ENCODE results near the gene C1QTNF9. TPM values are rescaled to one million over a fixed set of nuclear protein-coding genes. Genes with fewer than 3 reads are reported as not detected.

Gene C1QTNF9
- total and polyA plus RNA-seq, 2 of the 8 experiments (the other 6 are each of a cell fraction or from before 2014, with no cell fraction given) = not detected

DNA sequence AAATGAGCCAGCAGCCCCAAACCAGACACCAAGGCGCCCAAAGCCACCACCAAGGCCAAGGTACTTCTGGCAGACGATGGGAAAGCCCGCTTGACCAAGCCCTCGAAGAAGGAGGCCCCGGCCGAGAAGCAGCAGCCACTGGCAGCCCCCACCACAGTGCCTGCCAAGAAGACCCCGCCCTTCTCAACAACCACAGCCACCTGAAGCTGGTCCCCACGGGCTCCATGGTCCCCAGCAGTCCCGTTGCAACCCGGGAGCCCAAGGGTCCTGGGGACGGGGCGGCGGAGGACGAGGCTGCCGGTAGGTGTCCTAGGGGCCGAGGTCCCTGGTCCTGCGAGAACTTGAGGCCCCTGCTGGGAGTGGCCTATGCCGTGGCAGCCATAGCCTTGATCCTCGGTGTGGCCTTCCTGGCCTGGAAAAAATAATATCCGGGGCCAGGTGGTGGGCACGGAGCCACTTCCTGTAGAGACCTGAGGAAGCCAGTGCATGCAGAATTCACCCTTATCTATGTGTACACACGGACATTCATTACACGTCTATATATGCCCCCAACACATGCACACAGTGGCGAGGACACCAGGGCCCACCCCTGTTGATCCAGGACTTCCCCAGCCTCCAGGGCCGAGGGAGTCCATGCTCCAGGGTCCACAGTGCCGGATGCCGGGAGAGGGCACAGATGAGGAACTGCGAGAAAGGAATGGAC, 13.8 kb downstream of the C1QTNF9 start (continued):
- TF ChIP-seq, protein P1, sequence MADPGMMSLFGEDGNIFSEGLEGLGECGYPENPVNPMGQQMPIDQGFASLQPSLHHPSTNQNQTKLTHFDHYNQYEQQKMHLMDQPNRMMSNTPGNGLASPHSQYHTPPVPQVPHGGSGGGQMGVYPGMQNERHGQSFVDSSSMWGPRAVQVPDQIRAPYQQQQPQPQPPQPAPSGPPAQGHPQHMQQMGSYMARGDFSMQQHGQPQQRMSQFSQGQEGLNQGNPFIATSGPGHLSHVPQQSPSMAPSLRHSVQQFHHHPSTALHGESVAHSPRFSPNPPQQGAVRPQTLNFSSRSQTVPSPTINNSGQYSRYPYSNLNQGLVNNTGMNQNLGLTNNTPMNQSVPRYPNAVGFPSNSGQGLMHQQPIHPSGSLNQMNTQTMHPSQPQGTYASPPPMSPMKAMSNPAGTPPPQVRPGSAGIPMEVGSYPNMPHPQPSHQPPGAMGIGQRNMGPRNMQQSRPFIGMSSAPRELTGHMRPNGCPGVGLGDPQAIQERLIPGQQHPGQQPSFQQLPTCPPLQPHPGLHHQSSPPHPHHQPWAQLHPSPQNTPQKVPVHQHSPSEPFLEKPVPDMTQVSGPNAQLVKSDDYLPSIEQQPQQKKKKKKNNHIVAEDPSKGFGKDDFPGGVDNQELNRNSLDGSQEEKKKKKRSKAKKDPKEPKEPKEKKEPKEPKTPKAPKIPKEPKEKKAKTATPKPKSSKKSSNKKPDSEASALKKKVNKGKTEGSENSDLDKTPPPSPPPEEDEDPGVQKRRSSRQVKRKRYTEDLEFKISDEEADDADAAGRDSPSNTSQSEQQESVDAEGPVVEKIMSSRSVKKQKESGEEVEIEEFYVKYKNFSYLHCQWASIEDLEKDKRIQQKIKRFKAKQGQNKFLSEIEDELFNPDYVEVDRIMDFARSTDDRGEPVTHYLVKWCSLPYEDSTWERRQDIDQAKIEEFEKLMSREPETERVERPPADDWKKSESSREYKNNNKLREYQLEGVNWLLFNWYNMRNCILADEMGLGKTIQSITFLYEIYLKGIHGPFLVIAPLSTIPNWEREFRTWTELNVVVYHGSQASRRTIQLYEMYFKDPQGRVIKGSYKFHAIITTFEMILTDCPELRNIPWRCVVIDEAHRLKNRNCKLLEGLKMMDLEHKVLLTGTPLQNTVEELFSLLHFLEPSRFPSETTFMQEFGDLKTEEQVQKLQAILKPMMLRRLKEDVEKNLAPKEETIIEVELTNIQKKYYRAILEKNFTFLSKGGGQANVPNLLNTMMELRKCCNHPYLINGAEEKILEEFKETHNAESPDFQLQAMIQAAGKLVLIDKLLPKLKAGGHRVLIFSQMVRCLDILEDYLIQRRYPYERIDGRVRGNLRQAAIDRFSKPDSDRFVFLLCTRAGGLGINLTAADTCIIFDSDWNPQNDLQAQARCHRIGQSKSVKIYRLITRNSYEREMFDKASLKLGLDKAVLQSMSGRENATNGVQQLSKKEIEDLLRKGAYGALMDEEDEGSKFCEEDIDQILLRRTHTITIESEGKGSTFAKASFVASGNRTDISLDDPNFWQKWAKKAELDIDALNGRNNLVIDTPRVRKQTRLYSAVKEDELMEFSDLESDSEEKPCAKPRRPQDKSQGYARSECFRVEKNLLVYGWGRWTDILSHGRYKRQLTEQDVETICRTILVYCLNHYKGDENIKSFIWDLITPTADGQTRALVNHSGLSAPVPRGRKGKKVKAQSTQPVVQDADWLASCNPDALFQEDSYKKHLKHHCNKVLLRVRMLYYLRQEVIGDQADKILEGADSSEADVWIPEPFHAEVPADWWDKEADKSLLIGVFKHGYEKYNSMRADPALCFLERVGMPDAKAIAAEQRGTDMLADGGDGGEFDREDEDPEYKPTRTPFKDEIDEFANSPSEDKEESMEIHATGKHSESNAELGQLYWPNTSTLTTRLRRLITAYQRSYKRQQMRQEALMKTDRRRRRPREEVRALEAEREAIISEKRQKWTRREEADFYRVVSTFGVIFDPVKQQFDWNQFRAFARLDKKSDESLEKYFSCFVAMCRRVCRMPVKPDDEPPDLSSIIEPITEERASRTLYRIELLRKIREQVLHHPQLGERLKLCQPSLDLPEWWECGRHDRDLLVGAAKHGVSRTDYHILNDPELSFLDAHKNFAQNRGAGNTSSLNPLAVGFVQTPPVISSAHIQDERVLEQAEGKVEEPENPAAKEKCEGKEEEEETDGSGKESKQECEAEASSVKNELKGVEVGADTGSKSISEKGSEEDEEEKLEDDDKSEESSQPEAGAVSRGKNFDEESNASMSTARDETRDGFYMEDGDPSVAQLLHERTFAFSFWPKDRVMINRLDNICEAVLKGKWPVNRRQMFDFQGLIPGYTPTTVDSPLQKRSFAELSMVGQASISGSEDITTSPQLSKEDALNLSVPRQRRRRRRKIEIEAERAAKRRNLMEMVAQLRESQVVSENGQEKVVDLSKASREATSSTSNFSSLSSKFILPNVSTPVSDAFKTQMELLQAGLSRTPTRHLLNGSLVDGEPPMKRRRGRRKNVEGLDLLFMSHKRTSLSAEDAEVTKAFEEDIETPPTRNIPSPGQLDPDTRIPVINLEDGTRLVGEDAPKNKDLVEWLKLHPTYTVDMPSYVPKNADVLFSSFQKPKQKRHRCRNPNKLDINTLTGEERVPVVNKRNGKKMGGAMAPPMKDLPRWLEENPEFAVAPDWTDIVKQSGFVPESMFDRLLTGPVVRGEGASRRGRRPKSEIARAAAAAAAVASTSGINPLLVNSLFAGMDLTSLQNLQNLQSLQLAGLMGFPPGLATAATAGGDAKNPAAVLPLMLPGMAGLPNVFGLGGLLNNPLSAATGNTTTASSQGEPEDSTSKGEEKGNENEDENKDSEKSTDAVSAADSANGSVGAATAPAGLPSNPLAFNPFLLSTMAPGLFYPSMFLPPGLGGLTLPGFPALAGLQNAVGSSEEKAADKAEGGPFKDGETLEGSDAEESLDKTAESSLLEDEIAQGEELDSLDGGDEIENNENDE (IDR thresholded peaks at IDR 0.05; ENCODE audit: insufficient replicate concordance, low read length) = no peak
- TF ChIP-seq POLR2AphosphoS5 (IDR thresholded peaks at IDR 0.05; ENCODE audit: low read depth, low read length) (no peak), TCF12 (IDR thresholded peaks at IDR 0.05; ENCODE audit: low read depth, low read length) (no peak), CREB1 (IDR thresholded peaks at IDR 0.05) (no peak), EZH2 (IDR thresholded peaks at IDR 0.05; ENCODE audit: low read depth, low read length, severe bottlenecking) (no peak), BRCA1 (IDR thresholded peaks at IDR 0.05; ENCODE audit: low read depth, low read length) (no peak), NRF1 (IDR thresholded peaks at IDR 0.05; ENCODE audit: low read depth, low read length) (no peak)
